Uterus (tissue), 4 donors: ENCODE results near the gene SPTLC1. TPM values are rescaled to one million over a fixed set of nuclear protein-coding genes. Genes with fewer than 3 reads are reported as not detected.
"Not testable (repeated sequence)": the region's sequence is repeated elsewhere in the genome, so short reads cannot be mapped to it uniquely, and the experiment has no call there.

Source experiments
- DNase-seq, 2 donors: peaks; one replicate each; pipeline ENCODE4 v3.0.0-alpha.2; 2019 to 2020
- H3K27ac ChIP-seq, 2 donors: fragments of 200-600 bp; sonication (generic); 1 replicate in 1 of 2; 2 replicates in 1 of 2; pipeline ENCODE4 v1.5.1; 2016 to 2018
- H3K27me3 ChIP-seq, 2 donors: fragments of 200-600 bp; sonication (generic); one replicate each; pipeline ENCODE4 v1.5.1; 2018 to 2019; ENCODE audit warnings: control low read depth in 1 of 2
- H3K36me3 ChIP-seq, 2 donors: fragments of 200-600 bp; sonication (generic); one replicate each; pipeline ENCODE4 v1.5.1; 2019; ENCODE audit warnings: control low read depth in 1 of 2
- H3K4me1 ChIP-seq, 2 donors: fragments of 200-600 bp; sonication (generic); one replicate each; pipeline ENCODE4 v1.5.1; 2018 to 2019; ENCODE audit warnings: control low read depth in 1 of 2
- H3K4me3 ChIP-seq, 2 donors: fragments of 200-600 bp; sonication (generic); 1 replicate in 1 of 2; 2 replicates in 1 of 2; pipeline ENCODE4 v1.5.1; 2018 to 2019; ENCODE audit warnings: mild to moderate bottlenecking in 1 of 2
- H3K9me3 ChIP-seq, 2 donors: fragments of 200-600 bp; sonication (generic); one replicate each; pipeline ENCODE4 v1.5.1; 2019; ENCODE audit warnings: control low read depth in 1 of 2
- CTCF ChIP-seq, 4 experiments: fragments of 200-600 bp in 2 of 4; fragments of 450-650 bp in 2 of 4; sonication (generic) in 2 of 4; IDR thresholded peaks; one replicate each; pipeline ENCODE4 v1.5.1; 2016 to 2019; ENCODE audit warnings: antibody characterized with exemption in 4 of 4, mild to moderate bottlenecking in 2 of 4, moderate library complexity in 1 of 4
- POLR2A ChIP-seq, 2 donors: fragments of 450-650 bp; IDR thresholded peaks; one replicate each; pipeline ENCODE4 v1.6.1; 2016; ENCODE audit warnings: antibody characterized with exemption in 2 of 2, mild to moderate bottlenecking in 1 of 2, moderate library complexity in 1 of 2
- intact Hi-C: fragments of 100-400 bp; cut with DNase I; formaldehyde crosslinking; loops from one replicate; pipeline ENCODE4 v1.15.1; 2023; ENCODE audit warnings: low total_unique reads
- total RNA-seq, 4 donors: library from RNA; depleted of rRNA in 3 of 4; stranded (reverse); fragments of >200 nt in 3 of 4; gene quantifications; one replicate each; pipeline versions ENCODE4 v1.1.0 to v1.2.4, GENCODE V29; 2014 to 2023
- donor health status: DM: yes; HTN: yes; CAD: no.

The SPTLC1 gene
- total RNA-seq, 4 donors from 2014 or later, result 42.9 to 153 (median 70.8) TPM

GRCh38 chr9:92010705-92011536, 104.3 kb downstream of the SPTLC1 start:
- intact Hi-C loops, result no loop called here
- no peak overlapping the region for H3K4me3 ChIP-seq
- no peaks in the 10 kb centered on the region for H3K27me3 ChIP-seq
- no peaks in the 10 kb centered on the region for H3K36me3 ChIP-seq
- H3K9me3 ChIP-seq, result peaks cover 0 to 3% of the 10 kb centered on the region in 2 donors
- no peak for DNase-seq
- H3K27ac ChIP-seq, result no peak overlapping the region
- no peak for TF ChIP-seq CTCF (IDR thresholded peaks at IDR 0.05)
- H3K4me1 ChIP-seq, result no peaks in the 10 kb centered on the region

GRCh38 chr9:92010253-92010652, 105.0 kb downstream of the SPTLC1 start:
- H3K27ac ChIP-seq, DNase-seq, H3K27me3 ChIP-seq, H3K4me3 ChIP-seq, H3K9me3 ChIP-seq, H3K36me3 ChIP-seq, intact Hi-C loops, H3K4me1 ChIP-seq: not testable (repeated sequence)

- no peaks in the 10 kb centered on the region for H3K27me3 ChIP-seq
- no peaks in the 10 kb centered on the region for H3K9me3 ChIP-seq
- intact Hi-C loops, result no loop called here
- DNase-seq, result no peak
- no peaks in the 10 kb centered on the region for H3K4me1 ChIP-seq
- H3K27ac ChIP-seq, result no peak overlapping the region
- no peak overlapping the region for H3K4me3 ChIP-seq
- TF ChIP-seq CTCF (IDR thresholded peaks at IDR 0.05), result no peak
- no peak for TF ChIP-seq POLR2A (IDR thresholded peaks at IDR 0.05)
- no peaks in the 10 kb centered on the region for H3K36me3 ChIP-seq
Measured at GRCh38 chr9:92008041-92008440, 107.2 kb downstream of the SPTLC1 start.

- DNase-seq, result no peak
- Histone ChIP-seq H3K4me1 (no peaks in the 10 kb centered on the region), H3K9me3 (no peaks in the 10 kb centered on the region), H3K27ac (no peak overlapping the region), H3K27me3 (no peaks in the 10 kb centered on the region), H3K36me3 (no peaks in the 10 kb centered on the region), H3K4me3 (no peak overlapping the region)
- intact Hi-C loops, result no loop called here
- no peak for TF ChIP-seq POLR2A (IDR thresholded peaks at IDR 0.05)
- TF ChIP-seq CTCF (IDR thresholded peaks at IDR 0.05), result no peak
Measured at GRCh38 chr9:92004045-92004392, 111.2 kb downstream of the SPTLC1 start.

GRCh38 chr9:92003308-92004044, 111.7 kb downstream of the SPTLC1 start:
- DNase-seq, result no peak
- H3K4me3 ChIP-seq, result no peak overlapping the region
- H3K27me3 ChIP-seq, result no peaks in the 10 kb centered on the region
- no peaks in the 10 kb centered on the region for H3K9me3 ChIP-seq
- H3K27ac ChIP-seq, result no peak overlapping the region
- no peaks in the 10 kb centered on the region for H3K4me1 ChIP-seq
- H3K36me3 ChIP-seq, result no peaks in the 10 kb centered on the region
- intact Hi-C loops, result no loop called here
- TF ChIP-seq CTCF (IDR thresholded peaks at IDR 0.05), result no peak
- no peak for TF ChIP-seq POLR2A (IDR thresholded peaks at IDR 0.05)

GRCh38 chr9:92001948-92002347, 113.3 kb downstream of the SPTLC1 start:
- H3K27me3 ChIP-seq, intact Hi-C loops, H3K4me3 ChIP-seq, H3K9me3 ChIP-seq, H3K27ac ChIP-seq, DNase-seq, H3K4me1 ChIP-seq, H3K36me3 ChIP-seq: not testable (repeated sequence)
